ENCODE measurements around the gene SCAF11. TPM values are rescaled to one million over a fixed set of nuclear protein-coding genes. Genes with fewer than 3 reads are reported as not detected.

Gene SCAF11
- total RNA-seq, 4 donors from 2014 or later = 152 to 294 (median 173) TPM

DNA sequence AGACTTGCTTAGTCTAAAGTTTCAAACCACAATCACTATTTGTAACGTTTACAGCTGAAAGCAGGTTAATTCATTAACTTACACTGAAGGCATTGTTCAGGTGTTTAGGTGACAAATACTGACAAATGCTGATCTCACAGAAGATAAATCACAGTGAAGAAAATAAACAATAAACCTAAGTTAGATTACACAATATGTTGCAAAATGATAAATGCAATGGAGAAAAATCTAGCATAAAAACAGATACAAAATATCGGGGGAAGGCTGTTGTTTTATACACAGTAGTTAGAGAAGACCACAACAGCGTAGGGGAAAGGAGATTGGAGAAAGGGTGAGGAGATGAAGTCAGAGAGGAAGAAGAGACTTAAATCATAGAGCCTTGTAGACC lies 3.0 kb downstream of the SCAF11 start:
- Histone ChIP-seq H3K27me3 (no peaks in the 10 kb centered on the region), H3K9me3 (no peaks in the 10 kb centered on the region), H3K36me3 (no peaks in the 10 kb centered on the region), H3K4me3 (replicated peaks in 1 of 3) (no peak overlapping the region), H3K27ac (no peak overlapping the region), H3K4me1 (peaks cover 14 to 39% of the 10 kb centered on the region in 2 donors)
- 69 to 77% methylated on average over 3 of the region's 3 CpGs for WGBS, 2 donors
- intact Hi-C loops (cut with DNase I) = no loop called here
- TF ChIP-seq POLR2A (IDR thresholded peaks at IDR 0.05) = no peak
- TF ChIP-seq, protein P1, sequence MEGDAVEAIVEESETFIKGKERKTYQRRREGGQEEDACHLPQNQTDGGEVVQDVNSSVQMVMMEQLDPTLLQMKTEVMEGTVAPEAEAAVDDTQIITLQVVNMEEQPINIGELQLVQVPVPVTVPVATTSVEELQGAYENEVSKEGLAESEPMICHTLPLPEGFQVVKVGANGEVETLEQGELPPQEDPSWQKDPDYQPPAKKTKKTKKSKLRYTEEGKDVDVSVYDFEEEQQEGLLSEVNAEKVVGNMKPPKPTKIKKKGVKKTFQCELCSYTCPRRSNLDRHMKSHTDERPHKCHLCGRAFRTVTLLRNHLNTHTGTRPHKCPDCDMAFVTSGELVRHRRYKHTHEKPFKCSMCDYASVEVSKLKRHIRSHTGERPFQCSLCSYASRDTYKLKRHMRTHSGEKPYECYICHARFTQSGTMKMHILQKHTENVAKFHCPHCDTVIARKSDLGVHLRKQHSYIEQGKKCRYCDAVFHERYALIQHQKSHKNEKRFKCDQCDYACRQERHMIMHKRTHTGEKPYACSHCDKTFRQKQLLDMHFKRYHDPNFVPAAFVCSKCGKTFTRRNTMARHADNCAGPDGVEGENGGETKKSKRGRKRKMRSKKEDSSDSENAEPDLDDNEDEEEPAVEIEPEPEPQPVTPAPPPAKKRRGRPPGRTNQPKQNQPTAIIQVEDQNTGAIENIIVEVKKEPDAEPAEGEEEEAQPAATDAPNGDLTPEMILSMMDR (IDR thresholded peaks at IDR 0.05) = no peak
- no peak for DNase-seq

DNA sequence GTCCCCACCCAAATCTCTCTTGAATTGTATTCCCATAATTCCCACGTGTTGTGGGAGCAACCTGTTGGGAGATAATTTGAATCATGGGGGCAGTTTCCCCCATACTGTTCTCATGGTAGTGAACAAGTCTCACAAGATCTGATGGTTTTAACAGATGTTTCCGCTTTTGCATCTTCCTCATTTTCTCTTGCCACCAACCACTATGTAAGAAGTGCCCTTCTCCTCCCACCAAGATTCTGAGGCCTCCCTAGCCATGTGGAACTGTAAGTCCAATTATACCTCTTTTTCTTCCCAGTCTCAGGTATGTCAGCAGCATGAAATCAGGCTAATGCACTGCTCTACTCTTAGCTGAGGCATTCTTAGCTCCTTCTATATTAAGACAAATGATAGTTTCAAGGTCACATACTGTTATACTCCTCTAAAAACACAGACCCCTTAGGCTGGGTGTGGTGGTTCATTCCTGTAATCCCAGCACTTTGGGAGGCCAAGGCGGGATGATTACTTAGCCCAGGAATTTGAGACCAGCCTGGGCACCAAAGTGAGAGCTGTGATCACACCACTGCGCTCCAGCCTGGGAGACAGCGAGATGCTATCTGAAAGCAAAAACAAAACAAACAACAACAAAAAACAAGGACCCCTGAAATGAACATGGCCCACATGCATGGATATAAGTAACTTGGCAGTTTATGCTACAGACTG lies 3.6 kb downstream of the SCAF11 start:
- intact Hi-C loops (cut with DNase I) = no loop called here

DNA sequence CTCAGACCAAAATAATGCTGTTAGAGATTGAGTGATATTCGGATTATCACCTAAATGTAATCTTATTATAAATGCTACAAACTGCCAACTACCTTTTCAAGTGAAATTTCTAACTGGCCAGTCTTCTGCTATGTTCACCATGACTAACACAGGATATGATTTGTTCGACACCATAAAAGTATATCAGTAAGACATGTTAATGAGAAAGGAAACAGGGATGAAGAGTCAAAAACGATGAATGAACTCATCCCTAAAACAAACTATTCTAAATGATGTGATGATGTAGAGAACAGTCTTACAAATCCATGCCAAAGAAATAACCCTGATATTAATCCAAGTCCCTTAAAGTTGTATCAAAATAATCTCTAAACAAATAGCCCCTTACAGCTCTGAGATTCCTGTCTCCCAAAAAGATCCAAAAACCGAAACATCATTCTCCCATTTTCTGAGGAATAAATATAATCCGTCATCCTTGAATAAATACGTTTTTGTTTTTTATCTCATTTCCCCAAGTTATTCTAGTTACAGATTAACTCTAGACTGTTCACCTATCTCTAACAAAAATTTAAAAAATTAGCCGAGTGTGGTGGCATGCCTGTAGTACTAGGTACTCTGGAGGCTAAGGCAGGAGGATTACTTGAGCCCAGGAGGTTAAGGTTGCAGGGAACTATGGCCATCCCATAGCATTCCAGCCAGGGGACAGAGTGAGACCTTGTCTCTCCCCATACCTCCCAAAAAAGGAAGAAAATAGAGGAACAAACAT lies 9.1 kb downstream of the SCAF11 start:
- no peak overlapping the region for H3K4me3 ChIP-seq (replicated peaks in 1 of 3)
- no peaks in the 10 kb centered on the region for H3K27me3 ChIP-seq
- no peak overlapping the region for H3K27ac ChIP-seq
- no peaks in the 10 kb centered on the region for H3K36me3 ChIP-seq
- intact Hi-C loops (cut with DNase I) = no loop called here
- WGBS, 2 donors = 89 to 90% methylated on average over 7 of the region's 7 CpGs
- H3K9me3 ChIP-seq = no peaks in the 10 kb centered on the region
- no peak for TF ChIP-seq POLR2A (IDR thresholded peaks at IDR 0.05)
- TF ChIP-seq, protein P1 (IDR thresholded peaks at IDR 0.05) = no peak
- peaks cover 20 to 25% of the 10 kb centered on the region in 2 donors for H3K4me1 ChIP-seq
- no peak for DNase-seq

More for the DNA sequence above, 3.6 kb downstream of the SCAF11 start:
- TF ChIP-seq POLR2A (IDR thresholded peaks at IDR 0.05) = no peak
- TF ChIP-seq, protein P1 (IDR thresholded peaks at IDR 0.05) = no peak
- Histone ChIP-seq H3K36me3 (no peaks in the 10 kb centered on the region), H3K27ac (no peak overlapping the region), H3K4me1 (peaks cover 14 to 39% of the 10 kb centered on the region in 2 donors), H3K27me3 (no peaks in the 10 kb centered on the region), H3K9me3 (no peaks in the 10 kb centered on the region), H3K4me3 (replicated peaks in 1 of 3) (no peak overlapping the region)
- 92 to 93% methylated on average over 5 of the region's 5 CpGs for WGBS, 2 donors
- DNase-seq = no peak

DNA sequence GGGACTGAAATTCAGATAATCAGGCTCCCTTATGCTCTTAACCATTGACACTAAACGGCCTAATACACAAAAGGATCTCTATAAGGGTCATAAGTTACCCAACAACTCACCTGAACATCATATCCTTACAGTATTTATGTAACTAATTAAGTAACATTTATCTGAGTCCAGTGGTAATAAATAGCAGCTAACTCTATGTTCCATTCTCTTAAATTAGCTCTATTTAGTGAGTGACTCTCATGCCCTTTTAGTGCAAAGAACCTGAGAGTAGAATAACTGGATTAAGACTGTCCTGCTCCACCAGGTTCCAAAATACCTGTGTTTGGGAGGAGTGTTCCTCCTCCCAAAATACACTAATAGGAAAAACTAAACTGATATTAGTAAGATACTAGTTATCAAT lies 9.8 kb downstream of the SCAF11 start:
- H3K27me3 ChIP-seq = no peaks in the 10 kb centered on the region
- H3K36me3 ChIP-seq = no peaks in the 10 kb centered on the region
- peaks cover 19 to 20% of the 10 kb centered on the region in 2 donors for H3K4me1 ChIP-seq
- no peaks in the 10 kb centered on the region for H3K9me3 ChIP-seq
- TF ChIP-seq POLR2A (IDR thresholded peaks at IDR 0.05) = no peak
- TF ChIP-seq, protein P1 (IDR thresholded peaks at IDR 0.05) = no peak
- intact Hi-C loops (cut with DNase I) = no loop called here
- no peak overlapping the region for H3K4me3 ChIP-seq (replicated peaks in 1 of 3)
- WGBS, 2 donors = 70 to 81% methylated on average over 1 of the region's 1 CpG
- no peak overlapping the region for H3K27ac ChIP-seq
- no peak for DNase-seq

DNA sequence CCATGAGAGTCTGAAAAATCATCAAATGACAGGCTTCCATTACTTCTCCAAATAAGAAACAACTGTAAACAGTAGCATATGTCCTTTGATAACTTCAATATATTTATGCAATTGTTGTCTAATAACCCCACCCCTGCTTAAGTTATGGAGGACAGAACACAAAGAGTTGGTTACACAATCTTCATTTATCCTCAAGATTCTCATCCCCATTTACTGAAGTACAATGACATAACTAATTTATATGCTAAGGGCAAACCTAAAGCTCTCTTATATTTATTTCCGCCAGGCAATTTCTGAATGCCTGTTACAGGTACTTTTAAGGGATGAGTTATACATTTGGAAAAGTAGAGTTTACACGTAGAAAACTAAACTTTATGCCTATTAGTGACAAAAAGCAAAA lies 12.3 kb downstream of the SCAF11 start:
- intact Hi-C loops (cut with DNase I) = no loop called here
- H3K27ac ChIP-seq = no peak overlapping the region
- no peaks in the 10 kb centered on the region for H3K9me3 ChIP-seq
- H3K4me3 ChIP-seq (replicated peaks in 1 of 3) = no peak overlapping the region
- H3K4me1 ChIP-seq = peaks cover 15 to 23% of the 10 kb centered on the region in 2 donors
- no peaks in the 10 kb centered on the region for H3K27me3 ChIP-seq
- 87 to 89% methylated on average over 2 of the region's 2 CpGs for WGBS, 2 donors
- no peaks in the 10 kb centered on the region for H3K36me3 ChIP-seq
- DNase-seq = no peak
- TF ChIP-seq POLR2A (IDR thresholded peaks at IDR 0.05) = no peak
- TF ChIP-seq, protein P1 (IDR thresholded peaks at IDR 0.05) = no peak
